DOHH2 (cell line): Measurements from ENCODE around the gene EVA1C.
"Not testable (repeated sequence)": the region's sequence is repeated elsewhere in the genome, so short reads cannot be mapped to it uniquely, and the experiment has no call there.

Experiments
- H3F3A ChIP-seq: fragments of 200-600 bp; sonication (generic), shearing (Covaris generic); 2 replicates; pipeline ENCODE4 v1.6.0; 2016; ENCODE audit warnings: antibody characterized with exemption, mild to moderate bottlenecking; ENCODE audit not compliant: control insufficient read depth, insufficient read depth
- H3K27ac ChIP-seq: fragments of 200-600 bp; sonication (generic); 2 replicates; pipeline ENCODE4 v1.5.1; 2014; ENCODE audit warnings: low read depth, mild to moderate bottlenecking, low read length, moderate library complexity
- H3K27me3 ChIP-seq: fragments of 200-600 bp; sonication (generic); 2 replicates; pipeline ENCODE4 v1.6.1; 2014; ENCODE audit warnings: mild to moderate bottlenecking, low read length, mixed read lengths; ENCODE audit not compliant: control insufficient read depth
- H3K36me3 ChIP-seq: fragments of 200-600 bp; sonication (generic); 2 replicates; pipeline ENCODE4 v1.6.1; 2014; ENCODE audit warnings: mild to moderate bottlenecking, low read length, moderate library complexity, mixed read lengths; ENCODE audit not compliant: control insufficient read depth
- H3K4me1 ChIP-seq: fragments of 200-600 bp; sonication (generic); 2 replicates; pipeline ENCODE4 v1.6.1; 2014; ENCODE audit warnings: mild to moderate bottlenecking, low read length, mixed read lengths; ENCODE audit not compliant: control insufficient read depth
- H3K4me2 ChIP-seq: fragments of 200-600 bp; sonication (generic); 2 replicates; pipeline ENCODE4 v1.6.0; 2014; ENCODE audit warnings: mild to moderate bottlenecking, low read length, moderate library complexity
- H3K4me3 ChIP-seq: fragments of 200-600 bp; sonication (generic); 2 replicates; pipeline ENCODE4 v1.5.1; 2014; ENCODE audit warnings: mild to moderate bottlenecking, low read length, mixed read lengths
- H3K79me2 ChIP-seq: fragments of 200-600 bp; sonication (generic); 2 replicates; pipeline ENCODE4 v1.6.1; 2014; ENCODE audit warnings: mild to moderate bottlenecking, low read length, mixed read lengths; ENCODE audit not compliant: control insufficient read depth
- H3K9me2 ChIP-seq: fragments of 200-600 bp; sonication (generic); replicated peaks from 2 replicates; pipeline ENCODE4 v1.6.1; 2014; ENCODE audit warnings: mild to moderate bottlenecking, low read length, mixed read lengths; ENCODE audit not compliant: control insufficient read depth
- H3K9me3 ChIP-seq: fragments of 200-600 bp; sonication (generic); 2 replicates; pipeline ENCODE4 v1.6.1; 2014; ENCODE audit warnings: antibody characterized with exemption, low read length, mixed read lengths; ENCODE audit not compliant: control insufficient read depth, insufficient read depth
- H4K20me1 ChIP-seq: fragments of 200-600 bp; sonication (generic); 2 replicates; pipeline ENCODE4 v1.6.0; 2014; ENCODE audit warnings: low read depth, mild to moderate bottlenecking, antibody characterized with exemption, low read length, moderate library complexity; ENCODE audit not compliant: control insufficient read depth, insufficient read depth
- EZH2phosphoT487 ChIP-seq: fragments of 200-600 bp; sonication (generic); IDR thresholded peaks from 2 replicates; pipeline ENCODE4 v1.6.1; 2017; ENCODE audit warnings: borderline replicate concordance, mild to moderate bottlenecking, antibody characterized with exemption, low read length, moderate library complexity, mixed read lengths
- TF ChIP-seq, protein P1 (sequence below): fragments of 200-600 bp; sonication (generic); IDR thresholded peaks from one replicate; pipeline ENCODE4 v1.5.1; 2014; ENCODE audit warnings: antibody characterized with exemption, mild to moderate bottlenecking, low read depth, low read length; ENCODE audit not compliant: poor library complexity, severe bottlenecking

EVA1C gene

DNA sequence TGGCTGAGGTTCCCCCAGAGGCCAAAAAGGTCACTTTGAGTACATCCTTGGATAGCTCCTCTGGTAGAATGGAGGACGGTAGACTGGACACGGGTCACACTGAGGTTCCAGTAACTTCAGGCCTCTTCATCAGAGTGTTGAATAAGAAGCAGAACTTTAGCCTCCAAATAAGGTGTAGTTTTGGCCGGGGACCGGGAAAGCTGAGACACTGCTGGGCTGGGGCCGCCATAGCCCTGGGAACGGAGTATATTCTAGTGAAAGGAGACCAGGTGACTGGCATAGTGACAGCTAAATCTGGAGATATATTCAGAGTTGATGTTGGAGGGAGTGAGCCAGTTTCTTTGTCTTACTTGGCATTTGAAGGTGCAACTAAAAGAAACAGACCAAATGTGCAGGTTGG is 84.1 kb downstream of the EVA1C start:
- no peaks in the 10 kb centered on the region for H3K4me1 ChIP-seq
- no peak overlapping the region for H3K4me2 ChIP-seq
- no peak overlapping the region for H3K4me3 ChIP-seq
- H3K27ac ChIP-seq, result no peak overlapping the region
- H3K9me3 ChIP-seq, result no peaks in the 10 kb centered on the region
- TF ChIP-seq EZH2phosphoT487, result no peak
- TF ChIP-seq, protein P1, sequence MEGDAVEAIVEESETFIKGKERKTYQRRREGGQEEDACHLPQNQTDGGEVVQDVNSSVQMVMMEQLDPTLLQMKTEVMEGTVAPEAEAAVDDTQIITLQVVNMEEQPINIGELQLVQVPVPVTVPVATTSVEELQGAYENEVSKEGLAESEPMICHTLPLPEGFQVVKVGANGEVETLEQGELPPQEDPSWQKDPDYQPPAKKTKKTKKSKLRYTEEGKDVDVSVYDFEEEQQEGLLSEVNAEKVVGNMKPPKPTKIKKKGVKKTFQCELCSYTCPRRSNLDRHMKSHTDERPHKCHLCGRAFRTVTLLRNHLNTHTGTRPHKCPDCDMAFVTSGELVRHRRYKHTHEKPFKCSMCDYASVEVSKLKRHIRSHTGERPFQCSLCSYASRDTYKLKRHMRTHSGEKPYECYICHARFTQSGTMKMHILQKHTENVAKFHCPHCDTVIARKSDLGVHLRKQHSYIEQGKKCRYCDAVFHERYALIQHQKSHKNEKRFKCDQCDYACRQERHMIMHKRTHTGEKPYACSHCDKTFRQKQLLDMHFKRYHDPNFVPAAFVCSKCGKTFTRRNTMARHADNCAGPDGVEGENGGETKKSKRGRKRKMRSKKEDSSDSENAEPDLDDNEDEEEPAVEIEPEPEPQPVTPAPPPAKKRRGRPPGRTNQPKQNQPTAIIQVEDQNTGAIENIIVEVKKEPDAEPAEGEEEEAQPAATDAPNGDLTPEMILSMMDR, result no peak
- H3K27me3 ChIP-seq, result peaks cover 11% of the 10 kb centered on the region
- H3K9me2 ChIP-seq, result no peaks in the 10 kb centered on the region
- no peaks in the 10 kb centered on the region for H4K20me1 ChIP-seq
- no peaks in the 10 kb centered on the region for H3K79me2 ChIP-seq
- no peaks in the 10 kb centered on the region for H3F3A ChIP-seq
- H3K36me3 ChIP-seq, result no peaks in the 10 kb centered on the region

DNA sequence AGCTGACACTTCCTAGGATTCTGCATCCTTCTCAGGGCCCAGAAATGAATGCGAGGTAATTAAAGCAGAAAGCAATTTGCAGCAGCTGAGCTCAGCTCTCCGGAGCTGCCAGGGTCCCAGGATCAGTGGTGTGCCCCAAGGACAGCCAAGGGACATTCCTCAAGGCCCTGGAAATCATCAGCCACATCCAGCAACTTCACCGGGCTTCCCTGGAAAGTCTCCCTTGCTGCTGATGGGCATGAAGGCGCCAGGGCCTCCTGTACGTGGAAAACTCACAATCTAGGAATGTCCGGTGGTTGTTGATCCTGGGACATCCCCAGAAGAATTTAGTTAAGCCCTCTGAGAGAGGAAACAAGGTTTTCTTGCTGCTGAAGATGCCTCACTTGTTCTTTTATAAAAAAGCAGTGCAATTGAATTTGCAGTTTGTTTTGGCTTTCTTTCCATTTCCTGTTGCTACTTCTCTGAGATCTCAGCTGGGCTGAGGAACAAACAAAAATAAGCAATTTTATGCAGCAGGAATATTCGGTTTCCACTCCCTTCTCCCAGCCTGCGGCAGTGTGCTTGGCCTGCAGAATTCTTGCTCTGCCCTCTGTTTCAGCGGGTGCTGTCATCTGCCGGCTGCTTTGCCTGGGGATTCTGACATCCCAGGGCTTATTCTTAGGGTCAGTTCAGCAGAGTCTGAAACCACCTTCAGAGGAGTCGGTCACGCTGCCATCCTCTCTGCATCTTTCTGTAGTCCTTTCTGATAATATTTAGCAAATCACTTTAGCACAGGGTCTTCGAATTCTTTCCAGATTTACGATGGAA is 86.9 kb downstream of the EVA1C start:
- TF ChIP-seq, protein P1, result no peak
- TF ChIP-seq EZH2phosphoT487, result no peak
- no peak overlapping the region for H3K27ac ChIP-seq

DNA sequence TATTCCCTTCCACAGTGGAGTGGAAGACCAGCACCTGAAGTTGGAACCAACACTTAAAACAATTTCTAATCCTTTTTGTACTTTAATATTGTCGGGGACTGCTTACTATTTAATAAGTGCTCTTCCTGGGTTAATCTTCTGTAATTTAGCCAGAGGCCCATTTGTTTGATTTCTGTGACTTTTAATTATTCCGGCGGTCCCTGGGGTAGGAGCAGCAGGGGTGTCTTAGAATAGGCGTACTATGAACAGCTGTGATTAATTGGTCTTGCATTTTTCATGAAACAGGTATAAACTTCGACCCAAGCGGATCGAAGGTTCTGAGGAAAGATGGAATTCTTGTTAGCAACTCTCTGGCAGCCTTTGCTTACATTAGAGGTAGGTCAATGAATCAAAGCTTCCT is 91.1 kb downstream of the EVA1C start:
- H3F3A ChIP-seq, H3K9me3 ChIP-seq, H4K20me1 ChIP-seq, H3K27me3 ChIP-seq, H3K79me2 ChIP-seq, H3K4me3 ChIP-seq, H3K4me2 ChIP-seq, H3K9me2 ChIP-seq, H3K4me1 ChIP-seq, H3K36me3 ChIP-seq, H3K27ac ChIP-seq: not testable (repeated sequence)

More for the DNA sequence above, 86.9 kb downstream of the EVA1C start:
- H3K27me3 ChIP-seq, result peaks cover 11% of the 10 kb centered on the region
- no peaks in the 10 kb centered on the region for H4K20me1 ChIP-seq
- H3F3A ChIP-seq, result no peaks in the 10 kb centered on the region
- H3K4me1 ChIP-seq, result no peaks in the 10 kb centered on the region
- no peaks in the 10 kb centered on the region for H3K79me2 ChIP-seq
- no peak overlapping the region for H3K4me3 ChIP-seq
- no peaks in the 10 kb centered on the region for H3K9me3 ChIP-seq
- H3K36me3 ChIP-seq, result no peaks in the 10 kb centered on the region
- H3K9me2 ChIP-seq, result no peaks in the 10 kb centered on the region
- H3K4me2 ChIP-seq, result no peak overlapping the region

DNA sequence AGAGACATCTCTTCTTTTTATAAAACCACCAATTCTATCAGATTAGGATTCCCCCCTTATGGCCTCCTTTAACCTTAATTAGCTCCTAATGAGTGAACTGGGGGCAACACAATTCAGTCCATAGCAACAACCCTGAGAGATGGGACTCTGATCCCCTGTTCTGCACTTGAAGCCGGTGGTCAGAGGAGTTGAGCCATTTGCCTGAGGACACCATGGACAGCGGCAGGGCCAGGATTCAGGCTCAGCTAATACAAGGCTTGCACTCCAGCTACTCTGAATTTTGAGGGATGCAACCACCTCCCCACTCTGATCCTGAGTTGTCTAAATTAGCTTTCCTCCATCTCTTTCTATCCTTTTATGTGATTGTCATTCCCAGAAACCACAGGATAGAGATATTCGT is 93.3 kb downstream of the EVA1C start:
- not testable (repeated sequence) for H3K4me2 ChIP-seq, H3K27me3 ChIP-seq, H3K4me3 ChIP-seq, H3K9me3 ChIP-seq, H3F3A ChIP-seq, H3K4me1 ChIP-seq, H3K27ac ChIP-seq, H4K20me1 ChIP-seq, H3K9me2 ChIP-seq, H3K36me3 ChIP-seq, H3K79me2 ChIP-seq

DNA sequence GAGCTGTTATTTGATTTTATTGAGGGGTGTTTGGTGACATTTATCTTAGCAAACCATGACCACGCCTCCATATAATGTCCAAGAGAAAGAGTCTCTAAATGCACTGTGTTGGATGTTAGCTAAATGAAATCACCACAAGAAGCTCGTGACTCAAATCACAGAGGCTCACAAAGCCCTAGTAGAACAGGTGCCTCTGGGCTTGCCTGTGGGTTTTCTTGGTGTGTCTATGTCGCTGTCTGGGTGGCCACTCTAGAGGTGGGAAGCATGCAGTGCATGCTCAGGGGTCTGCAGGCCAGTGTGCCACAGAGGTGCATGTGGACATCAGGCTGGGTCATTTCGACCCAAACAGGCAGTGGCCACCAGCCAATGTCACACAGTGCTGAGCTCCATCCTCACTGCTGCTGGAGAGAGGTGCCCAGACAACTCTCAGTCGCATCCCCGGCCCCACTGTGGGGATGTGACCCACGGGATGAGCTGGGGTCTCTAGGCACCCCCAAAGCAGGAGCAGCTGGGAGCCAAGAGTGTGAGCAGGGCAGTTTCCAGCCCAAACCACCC is 94.0 kb downstream of the EVA1C start:
- not testable (repeated sequence) for H3K4me3 ChIP-seq, H3K4me2 ChIP-seq, H3K9me3 ChIP-seq, H3K4me1 ChIP-seq, H3F3A ChIP-seq, H3K27me3 ChIP-seq, H3K9me2 ChIP-seq, H3K79me2 ChIP-seq, H4K20me1 ChIP-seq, H3K36me3 ChIP-seq, H3K27ac ChIP-seq
